ENCODE data around the gene TDP1. TPM values are rescaled to one million over a fixed set of nuclear protein-coding genes. Genes with fewer than 3 reads are reported as not detected.

The TDP1 gene
- total RNA-seq, 4 donors from 2014 or later: 7.5 to 9.7 (median 8.4) TPM

DNA sequence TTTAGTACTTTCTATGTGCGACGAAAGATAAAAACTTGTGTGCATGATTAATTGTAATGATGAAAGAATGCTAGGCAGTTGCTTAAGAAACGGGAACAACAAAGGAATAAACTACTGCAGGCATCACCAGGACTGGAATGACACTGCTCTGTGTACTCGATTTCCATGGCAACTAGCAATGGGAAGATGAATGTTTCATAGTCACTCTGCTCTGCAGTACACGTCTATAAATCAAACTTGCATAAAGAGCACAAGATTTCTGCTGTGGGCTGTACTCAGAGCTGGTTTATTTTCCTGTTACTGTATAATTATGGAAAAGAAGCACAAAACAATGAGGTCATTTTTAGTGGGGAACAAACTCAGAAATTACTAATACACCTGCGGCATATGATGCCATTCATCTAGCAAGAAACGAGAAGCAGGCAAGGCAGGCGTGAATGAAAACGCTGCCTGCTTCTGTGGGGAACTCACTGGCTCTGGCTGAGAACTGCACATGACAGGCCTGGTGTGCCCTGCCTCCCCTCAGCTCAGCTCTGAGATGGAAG lies 43.0 kb upstream of the TDP1 start:
- no peaks in the 10 kb centered on the region for H3K27me3 ChIP-seq
- H3K4me1 ChIP-seq: peaks cover 0 to 44% (median 39%) of the 10 kb centered on the region in 4 donors
- DNase-seq (ENCODE audit: extremely low spot score): no peak
- intact Hi-C loops (cut with DNase I): loop anchor here (5.0 to 10.0 kb wide), 5 partner anchors 98 to 735 kb away; no protein-coding TSS in a partner anchor
- WGBS: 8% methylated on average over 9 of the region's 9 CpGs
- TF ChIP-seq POLR2AphosphoS5 (IDR thresholded peaks at IDR 0.05) (peak; percentile 44 to 56), EP300 (IDR thresholded peaks at IDR 0.05) (no peak), CTCF (IDR thresholded peaks at IDR 0.05) (no peak)
- H3K36me3 ChIP-seq: no peaks in the 10 kb centered on the region
- peak overlapping the region in 2 of 4 donors; percentile 4 to 7 for H3K4me3 ChIP-seq
- peak overlapping the region; percentile 61 to 79 (median 67) for H3K27ac ChIP-seq (replicated peaks in 1 of 4)
- no peaks in the 10 kb centered on the region for H3K9me3 ChIP-seq

GRCh38 chr14:89915114-89915878 lies 40.4 kb upstream of the TDP1 start:
- Histone ChIP-seq H3K4me1 (peaks cover 0 to 44% (median 39%) of the 10 kb centered on the region in 4 donors), H3K4me3 (peak overlapping the region in 2 of 4 donors; percentile 13 to 20), H3K27ac (replicated peaks in 1 of 4) (peak overlapping the region in 1 of 4 donors; percentile 10), H3K27me3 (no peaks in the 10 kb centered on the region), H3K36me3 (no peaks in the 10 kb centered on the region), H3K9me3 (no peaks in the 10 kb centered on the region)
- TF ChIP-seq CTCF (IDR thresholded peaks at IDR 0.05): peak; percentile 92 to 96 (median 96)
- TF ChIP-seq POLR2A (IDR thresholded peaks at IDR 0.05; ENCODE audit: low read depth): no peak
- TF ChIP-seq POLR2AphosphoS5 (IDR thresholded peaks at IDR 0.05): peak in 1 of 2 donors; percentile 8
- no peak for TF ChIP-seq EP300 (IDR thresholded peaks at IDR 0.05)
- intact Hi-C loops (cut with DNase I): loop anchor here (5.0 to 10.0 kb wide), 5 partner anchors 100 to 888 kb away; partner anchors contain the start of gene FOXN3
- WGBS: 15% methylated on average over 6 of the region's 6 CpGs
- no peak for DNase-seq (ENCODE audit: extremely low spot score)

DNA sequence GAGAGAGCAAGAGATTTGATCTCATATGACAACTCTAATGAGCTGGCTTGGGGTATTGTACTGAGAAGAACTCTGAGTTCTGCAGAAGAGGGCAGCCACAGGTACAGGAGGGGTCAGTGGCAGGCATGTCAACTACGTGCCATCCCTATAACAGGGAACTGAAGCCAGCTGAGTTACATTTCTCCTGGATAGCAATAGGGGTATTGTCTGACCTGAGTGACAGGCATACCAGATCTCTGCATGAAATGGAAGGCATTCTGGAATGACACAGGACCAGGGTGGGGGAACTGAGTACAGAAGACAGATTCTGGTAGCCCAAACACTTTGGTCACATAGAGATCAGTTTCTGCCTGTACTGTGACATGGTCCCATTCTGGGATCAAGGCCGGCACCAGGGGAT lies 37.0 kb upstream of the TDP1 start:
- no peaks in the 10 kb centered on the region for H3K27me3 ChIP-seq
- no peak overlapping the region for H3K4me3 ChIP-seq
- no peak for DNase-seq (ENCODE audit: extremely low spot score)
- no peak overlapping the region for H3K27ac ChIP-seq (replicated peaks in 1 of 4)
- no peaks in the 10 kb centered on the region for H3K9me3 ChIP-seq
- H3K4me1 ChIP-seq: peaks cover 0 to 10% (median 7%) of the 10 kb centered on the region in 4 donors
- TF ChIP-seq POLR2AphosphoS5 (IDR thresholded peaks at IDR 0.05) (no peak), EP300 (IDR thresholded peaks at IDR 0.05) (no peak), POLR2A (IDR thresholded peaks at IDR 0.05; ENCODE audit: low read depth) (no peak), CTCF (IDR thresholded peaks at IDR 0.05) (no peak)
- intact Hi-C loops (cut with DNase I): loop anchor here (5.0 to 10.0 kb wide), 5 partner anchors 104 to 891 kb away; partner anchors contain the start of gene FOXN3
- WGBS: 93% methylated on average over 2 of the region's 2 CpGs
- no peaks in the 10 kb centered on the region for H3K36me3 ChIP-seq

DNA sequence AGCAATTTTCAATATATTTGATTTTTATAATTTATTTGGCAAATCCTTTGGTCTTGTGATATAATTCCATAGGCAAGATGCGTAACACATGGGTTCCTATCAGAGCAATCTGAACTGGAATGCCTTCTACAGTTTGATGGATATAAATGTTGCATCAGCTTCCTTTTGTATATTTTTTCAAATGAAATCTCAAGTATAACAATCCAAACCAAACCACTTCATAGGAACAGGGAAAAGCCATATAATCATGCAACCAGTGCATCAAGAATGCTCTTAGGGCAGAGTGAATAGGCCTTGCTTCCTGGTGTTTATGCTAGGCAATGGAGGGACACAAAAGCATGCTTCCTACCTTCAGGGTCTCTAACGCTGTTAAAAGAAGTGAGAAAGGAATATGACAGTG lies 35.7 kb upstream of the TDP1 start:
- no peak overlapping the region for H3K4me3 ChIP-seq
- no peaks in the 10 kb centered on the region for H3K9me3 ChIP-seq
- no peaks in the 10 kb centered on the region for H3K36me3 ChIP-seq
- peaks cover 0 to 11% (median 10%) of the 10 kb centered on the region in 4 donors for H3K4me1 ChIP-seq
- WGBS: 83% methylated on average over 2 of the region's 2 CpGs
- intact Hi-C loops (cut with DNase I): no loop called here
- H3K27me3 ChIP-seq: no peaks in the 10 kb centered on the region
- no peak for TF ChIP-seq POLR2A (IDR thresholded peaks at IDR 0.05; ENCODE audit: low read depth)
- TF ChIP-seq POLR2AphosphoS5 (IDR thresholded peaks at IDR 0.05): no peak
- TF ChIP-seq CTCF (IDR thresholded peaks at IDR 0.05): no peak
- no peak for TF ChIP-seq EP300 (IDR thresholded peaks at IDR 0.05)
- DNase-seq (ENCODE audit: extremely low spot score): no peak
- H3K27ac ChIP-seq (replicated peaks in 1 of 4): no peak overlapping the region

All from esophagus muscularis mucosa (tissue), 4 donors.